DOHH2 (cell line): Measurements from ENCODE around the gene MYO1D.
"Not testable (repeated sequence)": the region's sequence is repeated elsewhere in the genome, so short reads cannot be mapped to it uniquely, and the experiment has no call there.

Experiments
- H3F3A ChIP-seq: fragments of 200-600 bp; sonication (generic), shearing (Covaris generic); 2 replicates; pipeline ENCODE4 v1.6.0; 2016; ENCODE audit warnings: antibody characterized with exemption, mild to moderate bottlenecking; ENCODE audit not compliant: control insufficient read depth, insufficient read depth
- H3K27ac ChIP-seq: fragments of 200-600 bp; sonication (generic); 2 replicates; pipeline ENCODE4 v1.5.1; 2014; ENCODE audit warnings: low read depth, mild to moderate bottlenecking, low read length, moderate library complexity
- H3K27me3 ChIP-seq: fragments of 200-600 bp; sonication (generic); 2 replicates; pipeline ENCODE4 v1.6.1; 2014; ENCODE audit warnings: mild to moderate bottlenecking, low read length, mixed read lengths; ENCODE audit not compliant: control insufficient read depth
- H3K36me3 ChIP-seq: fragments of 200-600 bp; sonication (generic); 2 replicates; pipeline ENCODE4 v1.6.1; 2014; ENCODE audit warnings: mild to moderate bottlenecking, low read length, moderate library complexity, mixed read lengths; ENCODE audit not compliant: control insufficient read depth
- H3K4me1 ChIP-seq: fragments of 200-600 bp; sonication (generic); 2 replicates; pipeline ENCODE4 v1.6.1; 2014; ENCODE audit warnings: mild to moderate bottlenecking, low read length, mixed read lengths; ENCODE audit not compliant: control insufficient read depth
- H3K4me2 ChIP-seq: fragments of 200-600 bp; sonication (generic); 2 replicates; pipeline ENCODE4 v1.6.0; 2014; ENCODE audit warnings: mild to moderate bottlenecking, low read length, moderate library complexity
- H3K4me3 ChIP-seq: fragments of 200-600 bp; sonication (generic); 2 replicates; pipeline ENCODE4 v1.5.1; 2014; ENCODE audit warnings: mild to moderate bottlenecking, low read length, mixed read lengths
- H3K79me2 ChIP-seq: fragments of 200-600 bp; sonication (generic); 2 replicates; pipeline ENCODE4 v1.6.1; 2014; ENCODE audit warnings: mild to moderate bottlenecking, low read length, mixed read lengths; ENCODE audit not compliant: control insufficient read depth
- H3K9me2 ChIP-seq: fragments of 200-600 bp; sonication (generic); replicated peaks from 2 replicates; pipeline ENCODE4 v1.6.1; 2014; ENCODE audit warnings: mild to moderate bottlenecking, low read length, mixed read lengths; ENCODE audit not compliant: control insufficient read depth
- H3K9me3 ChIP-seq: fragments of 200-600 bp; sonication (generic); 2 replicates; pipeline ENCODE4 v1.6.1; 2014; ENCODE audit warnings: antibody characterized with exemption, low read length, mixed read lengths; ENCODE audit not compliant: control insufficient read depth, insufficient read depth
- H4K20me1 ChIP-seq: fragments of 200-600 bp; sonication (generic); 2 replicates; pipeline ENCODE4 v1.6.0; 2014; ENCODE audit warnings: low read depth, mild to moderate bottlenecking, antibody characterized with exemption, low read length, moderate library complexity; ENCODE audit not compliant: control insufficient read depth, insufficient read depth
- EZH2phosphoT487 ChIP-seq: fragments of 200-600 bp; sonication (generic); IDR thresholded peaks from 2 replicates; pipeline ENCODE4 v1.6.1; 2017; ENCODE audit warnings: borderline replicate concordance, mild to moderate bottlenecking, antibody characterized with exemption, low read length, moderate library complexity, mixed read lengths
- TF ChIP-seq, protein P1 (sequence below): fragments of 200-600 bp; sonication (generic); IDR thresholded peaks from one replicate; pipeline ENCODE4 v1.5.1; 2014; ENCODE audit warnings: antibody characterized with exemption, mild to moderate bottlenecking, low read depth, low read length; ENCODE audit not compliant: poor library complexity, severe bottlenecking

The MYO1D gene

GRCh38 chr17:32452281-32452680 lies 424.6 kb downstream of the MYO1D start:
- H3K4me1 ChIP-seq: no peaks in the 10 kb centered on the region
- peaks cover 90% of the 10 kb centered on the region for H3K36me3 ChIP-seq
- no peak overlapping the region for H3K4me3 ChIP-seq
- TF ChIP-seq, protein P1, sequence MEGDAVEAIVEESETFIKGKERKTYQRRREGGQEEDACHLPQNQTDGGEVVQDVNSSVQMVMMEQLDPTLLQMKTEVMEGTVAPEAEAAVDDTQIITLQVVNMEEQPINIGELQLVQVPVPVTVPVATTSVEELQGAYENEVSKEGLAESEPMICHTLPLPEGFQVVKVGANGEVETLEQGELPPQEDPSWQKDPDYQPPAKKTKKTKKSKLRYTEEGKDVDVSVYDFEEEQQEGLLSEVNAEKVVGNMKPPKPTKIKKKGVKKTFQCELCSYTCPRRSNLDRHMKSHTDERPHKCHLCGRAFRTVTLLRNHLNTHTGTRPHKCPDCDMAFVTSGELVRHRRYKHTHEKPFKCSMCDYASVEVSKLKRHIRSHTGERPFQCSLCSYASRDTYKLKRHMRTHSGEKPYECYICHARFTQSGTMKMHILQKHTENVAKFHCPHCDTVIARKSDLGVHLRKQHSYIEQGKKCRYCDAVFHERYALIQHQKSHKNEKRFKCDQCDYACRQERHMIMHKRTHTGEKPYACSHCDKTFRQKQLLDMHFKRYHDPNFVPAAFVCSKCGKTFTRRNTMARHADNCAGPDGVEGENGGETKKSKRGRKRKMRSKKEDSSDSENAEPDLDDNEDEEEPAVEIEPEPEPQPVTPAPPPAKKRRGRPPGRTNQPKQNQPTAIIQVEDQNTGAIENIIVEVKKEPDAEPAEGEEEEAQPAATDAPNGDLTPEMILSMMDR: no peak
- TF ChIP-seq EZH2phosphoT487: no peak
- H3K9me3 ChIP-seq: no peaks in the 10 kb centered on the region
- H3F3A ChIP-seq: no peaks in the 10 kb centered on the region
- H4K20me1 ChIP-seq: 0 out of 2 replicates have a peak, but pooled peaks cover 3% of the 10 kb centered on the region
- H3K4me2 ChIP-seq: no peak overlapping the region
- H3K9me2 ChIP-seq: no peaks in the 10 kb centered on the region
- H3K27ac ChIP-seq: no peak overlapping the region
- H3K79me2 ChIP-seq: peaks cover 86% of the 10 kb centered on the region
- H3K27me3 ChIP-seq: no peaks in the 10 kb centered on the region

DNA sequence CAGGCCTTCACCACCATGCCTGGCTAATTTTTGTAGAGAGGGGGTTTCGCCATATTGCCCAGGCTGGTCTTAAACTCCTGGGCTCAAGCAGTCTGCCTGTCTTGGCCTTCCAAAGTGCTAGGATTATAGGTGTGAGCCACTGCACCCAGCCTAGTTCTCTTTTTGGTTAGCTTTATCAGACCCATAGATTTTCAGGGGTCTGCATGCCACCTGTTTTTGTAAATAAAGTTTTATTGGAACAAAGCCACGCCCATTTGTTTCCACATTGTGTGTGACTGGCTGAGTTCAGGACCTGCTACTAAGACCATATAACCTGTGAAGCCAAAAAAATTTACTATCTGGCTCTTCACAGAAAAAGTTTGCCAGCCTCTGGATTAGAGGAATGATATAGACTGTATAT lies 425.0 kb downstream of the MYO1D start:
- Histone ChIP-seq H3K4me2 (no peak overlapping the region), H3F3A (no peaks in the 10 kb centered on the region), H4K20me1 (peaks cover 3% of the 10 kb centered on the region; the same call in 1 of the 2 replicates), H3K27me3 (no peaks in the 10 kb centered on the region), H3K9me3 (no peaks in the 10 kb centered on the region), H3K4me3 (no peak overlapping the region), H3K9me2 (no peaks in the 10 kb centered on the region), H3K4me1 (peaks cover 3% of the 10 kb centered on the region), H3K27ac (no peak overlapping the region), H3K36me3 (peaks cover 90% of the 10 kb centered on the region), H3K79me2 (peaks cover 86% of the 10 kb centered on the region)
- TF ChIP-seq, protein P1: no peak
- no peak for TF ChIP-seq EZH2phosphoT487

GRCh38 chr17:32450379-32450778 lies 426.5 kb downstream of the MYO1D start:
- H3K9me3 ChIP-seq: not testable (repeated sequence)

DNA sequence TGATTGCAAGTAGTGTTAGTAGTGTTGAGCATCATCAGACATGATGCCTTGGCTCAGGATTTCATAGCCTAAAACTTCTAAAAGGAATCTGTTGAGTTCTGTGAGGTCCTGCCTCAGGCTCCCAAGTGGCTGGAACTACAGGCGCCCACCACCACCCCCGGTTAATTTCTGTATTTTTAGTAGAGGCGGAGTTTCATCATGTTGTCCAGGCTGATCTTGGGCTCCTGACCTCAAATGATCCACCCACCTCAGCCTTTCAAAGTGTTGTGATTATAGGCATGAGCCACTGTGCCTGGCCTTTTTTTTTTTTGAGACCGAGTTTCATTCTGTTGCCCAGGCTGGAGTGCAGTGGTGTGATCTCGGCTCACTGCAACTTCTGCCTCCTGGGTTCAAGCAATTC lies 427.0 kb downstream of the MYO1D start:
- H3K27me3 ChIP-seq: no peaks in the 10 kb centered on the region
- H3K9me2 ChIP-seq: no peaks in the 10 kb centered on the region
- H3K27ac ChIP-seq: no peak overlapping the region
- no peak overlapping the region for H3K4me3 ChIP-seq
- peaks cover 94% of the 10 kb centered on the region for H3K79me2 ChIP-seq
- peaks cover 14% of the 10 kb centered on the region; the same call in 1 of the 2 replicates for H4K20me1 ChIP-seq
- H3F3A ChIP-seq: no peaks in the 10 kb centered on the region
- no peak overlapping the region for H3K4me2 ChIP-seq
- H3K9me3 ChIP-seq: no peaks in the 10 kb centered on the region
- peaks cover 19% of the 10 kb centered on the region for H3K4me1 ChIP-seq
- H3K36me3 ChIP-seq: peaks cover 93% of the 10 kb centered on the region
- no peak for TF ChIP-seq EZH2phosphoT487
- TF ChIP-seq, protein P1: no peak

More at GRCh38 chr17:32450379-32450778, 426.5 kb downstream of the MYO1D start:
- not testable (repeated sequence) for H3F3A ChIP-seq, H3K27ac ChIP-seq, H3K9me2 ChIP-seq, H3K4me2 ChIP-seq, H3K27me3 ChIP-seq, H3K4me3 ChIP-seq
- Histone ChIP-seq H3K36me3 (peaks cover 97% of the 10 kb centered on the region), H3K79me2 (peaks cover 94% of the 10 kb centered on the region), H4K20me1 (peaks cover 14% of the 10 kb centered on the region; the same call in 1 of the 2 replicates), H3K4me1 (peaks cover 18% of the 10 kb centered on the region)
